ENCODE measurements around the gene NAT16. TPM values are rescaled to one million over a fixed set of nuclear protein-coding genes. Genes with fewer than 3 reads are reported as not detected.
"Not testable (repeated sequence)": the region's sequence is repeated elsewhere in the genome, so short reads cannot be mapped to it uniquely, and the experiment has no call there.

NAT16 gene
- total and polyA plus RNA-seq, 10 donors: not detected

- no peak for TF ChIP-seq POLR2A (IDR thresholded peaks at IDR 0.05)
- no peak for TF ChIP-seq POLR2AphosphoS5 (IDR thresholded peaks at IDR 0.05)
- no peak for TF ChIP-seq CTCF (IDR thresholded peaks at IDR 0.05 in 8 of 11, conservative IDR thresholded peaks at IDR 0.05 in 3 of 11)
- WGBS, 5 donors: 73 to 88% (median 83%) methylated on average over 2 of the region's 2 CpGs
- no peaks in the 10 kb centered on the region for H3K36me3 ChIP-seq
- H3K9me3 ChIP-seq: no peaks in the 10 kb centered on the region
- no peak for DNase-seq
- peaks cover 4 to 68% (median 25%) of the 10 kb centered on the region in 7 donors for H3K27me3 ChIP-seq (replicated peaks in 1 of 7)
- intact Hi-C loops (cut with DNase I; ENCODE audit: low total_unique reads): no loop called here
- H3K4me3 ChIP-seq: no peak overlapping the region
- H3K27ac ChIP-seq: no peak overlapping the region
- peaks cover 0 to 41% (median 26%) of the 10 kb centered on the region in 6 donors for H3K4me1 ChIP-seq
Measured at GRCh38 chr7:101200504-101200861, 20.4 kb upstream of the NAT16 start.

- intact Hi-C loops (cut with DNase I; ENCODE audit: low total_unique reads): loop anchor here (10.0 kb wide), 1 partner anchor 55 kb away; no protein-coding TSS in a partner anchor
- H3K36me3 ChIP-seq, H3K9me3 ChIP-seq, DNase-seq, H3K4me3 ChIP-seq, H3K27ac ChIP-seq: not testable (repeated sequence)
- peaks cover 4 to 74% (median 25%) of the 10 kb centered on the region in 7 donors for H3K27me3 ChIP-seq (replicated peaks in 1 of 7)
- peaks cover 0 to 37% (median 26%) of the 10 kb centered on the region in 6 donors for H3K4me1 ChIP-seq
- WGBS, 5 donors: 91 to 94% (median 94%) methylated on average over 10 of the region's 10 CpGs
Measured at GRCh38 chr7:101199522-101199921, 19.4 kb upstream of the NAT16 start.

- WGBS, 5 donors: 66 to 80% (median 75%) methylated on average over 14 of the region's 14 CpGs
- intact Hi-C loops (cut with DNase I; ENCODE audit: low total_unique reads): loop anchor here (10.0 kb wide), 1 partner anchor 54 kb away; no protein-coding TSS in a partner anchor
- no peaks in the 10 kb centered on the region for H3K36me3 ChIP-seq
Measured at GRCh38 chr7:101198476-101198875, 18.4 kb upstream of the NAT16 start.

GRCh38 chr7:101197991-101198390 lies 17.9 kb upstream of the NAT16 start:
- peaks cover 4 to 68% (median 25%) of the 10 kb centered on the region in 7 donors for H3K27me3 ChIP-seq (replicated peaks in 1 of 7)
- WGBS, 5 donors: 74 to 84% (median 78%) methylated on average over 14 to 21 of the region's 21 CpGs
- peaks cover 0 to 22% (median 15%) of the 10 kb centered on the region in 6 donors for H3K4me1 ChIP-seq
- H3K4me3 ChIP-seq: no peak overlapping the region
- TF ChIP-seq POLR2A (IDR thresholded peaks at IDR 0.05) (no peak), POLR2AphosphoS5 (IDR thresholded peaks at IDR 0.05) (no peak), CTCF (IDR thresholded peaks at IDR 0.05 in 8 of 11, conservative IDR thresholded peaks at IDR 0.05 in 3 of 11) (no peak)
- DNase-seq: no peak
- H3K36me3 ChIP-seq: no peaks in the 10 kb centered on the region
- intact Hi-C loops (cut with DNase I; ENCODE audit: low total_unique reads): loop anchor here (10.0 kb wide), 1 partner anchor 53 kb away; no protein-coding TSS in a partner anchor
- H3K27ac ChIP-seq: no peak overlapping the region
- no peaks in the 10 kb centered on the region for H3K9me3 ChIP-seq

More at GRCh38 chr7:101198476-101198875, 18.4 kb upstream of the NAT16 start:
- H3K27me3 ChIP-seq (replicated peaks in 1 of 7): peaks cover 4 to 73% (median 25%) of the 10 kb centered on the region in 7 donors
- no peaks in the 10 kb centered on the region for H3K9me3 ChIP-seq
- peaks cover 0 to 27% (median 19%) of the 10 kb centered on the region in 6 donors for H3K4me1 ChIP-seq
- H3K27ac ChIP-seq: no peak overlapping the region
- DNase-seq: no peak
- H3K4me3 ChIP-seq: no peak overlapping the region
- TF ChIP-seq POLR2A (IDR thresholded peaks at IDR 0.05) (no peak), CTCF (IDR thresholded peaks at IDR 0.05 in 8 of 11, conservative IDR thresholded peaks at IDR 0.05 in 3 of 11) (no peak), POLR2AphosphoS5 (IDR thresholded peaks at IDR 0.05) (no peak)
